WTC11 (cell line): Measurements from ENCODE around the gene SNRPA. TPM values are rescaled to one million over a fixed set of nuclear protein-coding genes. Genes with fewer than 3 reads are reported as not detected.

ENCODE experiments used
- ATAC-seq: fragments of 200-7000 bp; cut with Tn5 transposase; 2 replicates; pipeline ENCODE4 v1.10.0; 2021; ENCODE audit warnings: mild to moderate bottlenecking, moderate library complexity
- CTCF ChIA-PET: fragments of 300-600 bp; sonication (Branson Sonifier 250); formaldehyde crosslinking; loops from one replicate; lab custom pipeline; 2021; ENCODE audit warnings: antibody characterized with exemption; lab: Charles Lee
- POLR2A ChIA-PET: fragments of 350-600 bp; sonication (Branson Sonifier 250); formaldehyde crosslinking; loops from one replicate; lab custom pipeline; 2021; ENCODE audit warnings: antibody characterized with exemption; lab: Charles Lee
- DNase-seq: peaks from one replicate; pipeline ENCODE4 v3.0.0; 2021; ENCODE audit warnings: low spot score
- H3K27ac Mint-ChIP-seq: 2 replicates; pipeline ENCODE4 v1.8.0; 2021; ENCODE audit warnings: mixed read lengths
- H3K27me3 Mint-ChIP-seq: 2 replicates; pipeline ENCODE4 v1.8.0; 2021; ENCODE audit warnings: low read depth, mild to moderate bottlenecking, moderate library complexity, mixed read lengths
- H3K36me3 Mint-ChIP-seq: 2 replicates; pipeline ENCODE4 v1.8.0; 2021; ENCODE audit warnings: mixed read lengths
- H3K4me1 Mint-ChIP-seq: 2 replicates; pipeline ENCODE4 v1.8.0; 2022; ENCODE audit warnings: mixed read lengths
- H3K4me3 Mint-ChIP-seq: 2 replicates; pipeline ENCODE4 v1.8.0; 2021; ENCODE audit warnings: mild to moderate bottlenecking, moderate library complexity, mixed read lengths
- H3K9me3 Mint-ChIP-seq: 2 replicates; pipeline ENCODE4 v1.8.0; 2021; ENCODE audit warnings: mixed read lengths
- CBFB ChIP-seq: sonication (generic); formaldehyde crosslinking; IDR thresholded peaks from 2 replicates; pipeline ENCODE4 v1.8.1; 2022; ENCODE audit warnings: mild to moderate bottlenecking, low read depth, missing genetic modification reagents
- FOXP4 ChIP-seq: sonication (generic); formaldehyde crosslinking; IDR thresholded peaks from 2 replicates; pipeline ENCODE4 v1.8.0; 2022; ENCODE audit warnings: mild to moderate bottlenecking, missing genetic modification reagents
- GRHL2 ChIP-seq: fragments of 250-450 bp; sonication (Bioruptor Pico); IDR thresholded peaks from 2 replicates; pipeline ENCODE4 v1.8.0; 2022; ENCODE audit warnings: mild to moderate bottlenecking, moderate library complexity; ENCODE audit not compliant: insufficient replicate concordance, severe bottlenecking
- IRF2 ChIP-seq: sonication (generic); formaldehyde crosslinking; IDR thresholded peaks from 2 replicates; pipeline ENCODE4 v1.8.0; 2022; ENCODE audit warnings: low read depth, missing genetic modification reagents, borderline replicate concordance
- MXD4 ChIP-seq: fragments of 250-450 bp; sonication (Bioruptor Pico); IDR thresholded peaks from 2 replicates; pipeline ENCODE4 v1.8.0; 2021; ENCODE audit warnings: mild to moderate bottlenecking, moderate library complexity, borderline replicate concordance
- NFYB ChIP-seq: sonication (generic); formaldehyde crosslinking; conservative IDR thresholded peaks from 2 replicates; pipeline ENCODE4 v1.8.0; 2022; ENCODE audit warnings: low read depth, missing genetic modification reagents
- PRRX2 ChIP-seq: fragments of 250-450 bp; sonication (Bioruptor Pico); IDR thresholded peaks from 2 replicates; pipeline ENCODE4 v1.8.0; 2021; ENCODE audit warnings: mild to moderate bottlenecking
- total RNA-seq: library from RNA; stranded (reverse); gene quantifications from 3 replicates; pipeline ENCODE4 v1.2.3, GENCODE V29; 2021
- TF ChIP-seq, protein P1 (sequence below): sonication (generic); formaldehyde crosslinking; IDR thresholded peaks from 2 replicates; pipeline ENCODE4 v1.8.1; 2023; ENCODE audit warnings: mild to moderate bottlenecking, moderate library complexity, missing genetic modification reagents
- TF ChIP-seq, protein P2 (sequence below): sonication (generic); formaldehyde crosslinking; IDR thresholded peaks from 2 replicates; pipeline ENCODE4 v1.8.1; 2022; ENCODE audit warnings: low read depth, mild to moderate bottlenecking, moderate library complexity, missing genetic modification reagents, borderline replicate concordance
- TF ChIP-seq, protein P3 (sequence below): fragments of 200-600 bp; IDR thresholded peaks from 2 replicates; pipeline ENCODE4 v1.8.0; 2022; ENCODE audit warnings: antibody characterized with exemption

The SNRPA gene
- total RNA-seq, 1 experiment from 2014 or later, result 227 TPM

DNA sequence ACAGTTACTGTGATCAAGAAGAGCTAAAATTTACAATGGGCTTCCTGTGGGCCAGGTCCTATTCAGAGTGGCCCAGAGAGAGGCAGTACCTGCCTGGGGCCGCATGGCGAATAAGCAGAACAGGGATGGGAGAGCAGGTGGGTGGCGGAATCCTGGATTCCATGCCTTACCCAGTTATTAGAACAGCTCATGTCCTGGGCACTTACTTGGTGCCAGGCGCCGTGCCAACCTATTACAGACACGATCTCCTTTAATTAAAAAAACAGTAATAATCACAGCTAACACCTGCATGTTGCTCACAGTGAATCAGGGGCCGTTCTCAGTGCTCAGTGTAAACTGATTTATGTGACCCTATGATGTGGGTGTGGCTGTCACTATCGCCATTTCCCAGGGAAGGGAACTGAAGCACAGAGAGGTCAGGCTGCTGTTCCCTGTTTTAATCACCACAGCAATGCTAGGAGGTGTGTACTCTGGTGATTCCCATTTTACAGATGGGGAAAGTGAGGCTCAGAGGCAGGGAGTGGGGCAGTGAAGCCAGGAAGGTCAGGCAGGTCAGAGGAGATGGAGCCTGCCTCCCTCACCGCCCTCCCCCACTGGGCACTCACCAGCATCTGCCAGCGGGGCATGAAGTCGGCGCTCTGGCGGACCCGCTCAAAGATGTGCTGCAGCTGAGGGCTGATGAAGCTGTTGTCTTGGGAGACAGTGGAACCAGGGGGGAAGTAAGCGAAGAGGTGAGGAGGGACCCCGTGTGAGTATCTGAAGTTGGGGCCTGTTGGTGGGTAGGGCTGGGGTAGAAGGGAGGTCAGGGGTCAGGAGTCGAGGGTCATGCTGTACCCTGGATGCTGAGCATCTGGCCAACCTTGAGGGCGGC lies 46.3 kb upstream of the SNRPA start (continued):
- TF ChIP-seq FOXP4 (CRISPR knock-in tag), result no peak
- TF ChIP-seq, all 79 proteins: peak for 0

- CTCF ChIA-PET, result no interaction called here
- peaks cover 46% of the 10 kb centered on the region for H3K36me3 Mint-ChIP-seq
- ATAC-seq (no peak), DNase-seq (no peak)
- H3K27me3 Mint-ChIP-seq, result no peaks in the 10 kb centered on the region
- H3K9me3 Mint-ChIP-seq, result no peaks in the 10 kb centered on the region
- no peak overlapping the region for H3K27ac Mint-ChIP-seq
- POLR2A ChIA-PET, result no interaction called here
- H3K4me1 Mint-ChIP-seq, result peaks cover 8% of the 10 kb centered on the region; the same call in 1 of the 2 replicates
- H3K4me3 Mint-ChIP-seq, result no peak overlapping the region
- TF ChIP-seq CBFB, result no peak
These were observed 45.7 kb upstream of the SNRPA start for GRCh38 chr19:40705362-40705651.

- DNase-seq (no peak), ATAC-seq (no peak)
- TF ChIP-seq NFYB (no peak), PRRX2 (no peak), GRHL2 (no peak)
- H3K4me3 Mint-ChIP-seq, result no peak overlapping the region
- ChIA-PET POLR2A (interaction anchor here (0.5 kb wide), 1 partner anchor 1074 kb away, joined by 3 read pairs; no protein-coding TSS in a partner anchor), CTCF (no interaction called here)
- H3K27ac Mint-ChIP-seq, result peak overlapping the region; percentile 63; the same call in 1 of the 2 replicates
- H3K9me3 Mint-ChIP-seq, result no peaks in the 10 kb centered on the region
- H3K36me3 Mint-ChIP-seq, result peaks cover 43% of the 10 kb centered on the region
- peaks cover 8% of the 10 kb centered on the region; the same call in 1 of the 2 replicates for H3K4me1 Mint-ChIP-seq
- H3K27me3 Mint-ChIP-seq, result no peaks in the 10 kb centered on the region
These were observed 44.9 kb upstream of the SNRPA start for GRCh38 chr19:40705950-40706619.

DNA sequence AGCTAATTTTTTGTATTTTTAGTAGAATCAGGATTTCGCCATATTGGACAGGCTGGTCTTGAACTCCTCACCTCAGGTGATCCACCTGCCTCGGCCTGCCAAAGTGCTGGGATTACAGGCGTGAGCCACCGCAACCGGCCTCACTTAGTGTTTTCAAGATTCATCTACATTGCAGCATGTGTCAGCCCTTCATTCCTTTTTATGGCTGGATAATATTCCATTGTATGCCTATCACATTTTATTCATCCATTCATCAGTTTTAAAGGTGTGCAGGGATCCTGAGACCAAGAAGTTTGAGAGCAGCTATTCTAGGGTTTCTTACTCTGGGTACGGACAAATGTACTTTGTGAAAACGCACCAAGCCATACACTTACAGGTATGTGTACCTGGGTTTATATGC lies 43.4 kb upstream of the SNRPA start:
- ATAC-seq (no peak), DNase-seq (no peak)
- Mint-ChIP-seq H3K4me1 (peaks cover 5% of the 10 kb centered on the region; the same call in 1 of the 2 replicates), H3K4me3 (no peak overlapping the region), H3K27me3 (no peaks in the 10 kb centered on the region), H3K27ac (no peak overlapping the region), H3K9me3 (no peaks in the 10 kb centered on the region), H3K36me3 (peaks cover 43% of the 10 kb centered on the region)
- POLR2A ChIA-PET, result no interaction called here
- CTCF ChIA-PET, result no interaction called here
- TF ChIP-seq, protein P1, sequence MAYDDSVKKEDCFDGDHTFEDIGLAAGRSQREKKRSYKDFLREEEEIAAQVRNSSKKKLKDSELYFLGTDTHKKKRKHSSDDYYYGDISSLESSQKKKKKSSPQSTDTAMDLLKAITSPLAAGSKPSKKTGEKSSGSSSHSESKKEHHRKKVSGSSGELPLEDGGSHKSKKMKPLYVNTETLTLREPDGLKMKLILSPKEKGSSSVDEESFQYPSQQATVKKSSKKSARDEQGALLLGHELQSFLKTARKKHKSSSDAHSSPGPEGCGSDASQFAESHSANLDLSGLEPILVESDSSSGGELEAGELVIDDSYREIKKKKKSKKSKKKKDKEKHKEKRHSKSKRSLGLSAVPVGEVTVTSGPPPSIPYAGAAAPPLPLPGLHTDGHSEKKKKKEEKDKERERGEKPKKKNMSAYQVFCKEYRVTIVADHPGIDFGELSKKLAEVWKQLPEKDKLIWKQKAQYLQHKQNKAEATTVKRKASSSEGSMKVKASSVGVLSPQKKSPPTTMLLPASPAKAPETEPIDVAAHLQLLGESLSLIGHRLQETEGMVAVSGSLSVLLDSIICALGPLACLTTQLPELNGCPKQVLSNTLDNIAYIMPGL (CRISPR knock-in tag), result no peak
- TF ChIP-seq MXD4 (CRISPR knock-in tag), result no peak
- TF ChIP-seq, protein P2, sequence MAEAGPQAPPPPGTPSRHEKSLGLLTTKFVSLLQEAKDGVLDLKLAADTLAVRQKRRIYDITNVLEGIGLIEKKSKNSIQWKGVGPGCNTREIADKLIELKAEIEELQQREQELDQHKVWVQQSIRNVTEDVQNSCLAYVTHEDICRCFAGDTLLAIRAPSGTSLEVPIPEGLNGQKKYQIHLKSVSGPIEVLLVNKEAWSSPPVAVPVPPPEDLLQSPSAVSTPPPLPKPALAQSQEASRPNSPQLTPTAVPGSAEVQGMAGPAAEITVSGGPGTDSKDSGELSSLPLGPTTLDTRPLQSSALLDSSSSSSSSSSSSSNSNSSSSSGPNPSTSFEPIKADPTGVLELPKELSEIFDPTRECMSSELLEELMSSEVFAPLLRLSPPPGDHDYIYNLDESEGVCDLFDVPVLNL (CRISPR knock-in tag), result no peak

GRCh38 chr19:40709817-40710216 lies 41.2 kb upstream of the SNRPA start:
- no peak for ATAC-seq
- CTCF ChIA-PET, result no interaction called here
- TF ChIP-seq, protein P3, sequence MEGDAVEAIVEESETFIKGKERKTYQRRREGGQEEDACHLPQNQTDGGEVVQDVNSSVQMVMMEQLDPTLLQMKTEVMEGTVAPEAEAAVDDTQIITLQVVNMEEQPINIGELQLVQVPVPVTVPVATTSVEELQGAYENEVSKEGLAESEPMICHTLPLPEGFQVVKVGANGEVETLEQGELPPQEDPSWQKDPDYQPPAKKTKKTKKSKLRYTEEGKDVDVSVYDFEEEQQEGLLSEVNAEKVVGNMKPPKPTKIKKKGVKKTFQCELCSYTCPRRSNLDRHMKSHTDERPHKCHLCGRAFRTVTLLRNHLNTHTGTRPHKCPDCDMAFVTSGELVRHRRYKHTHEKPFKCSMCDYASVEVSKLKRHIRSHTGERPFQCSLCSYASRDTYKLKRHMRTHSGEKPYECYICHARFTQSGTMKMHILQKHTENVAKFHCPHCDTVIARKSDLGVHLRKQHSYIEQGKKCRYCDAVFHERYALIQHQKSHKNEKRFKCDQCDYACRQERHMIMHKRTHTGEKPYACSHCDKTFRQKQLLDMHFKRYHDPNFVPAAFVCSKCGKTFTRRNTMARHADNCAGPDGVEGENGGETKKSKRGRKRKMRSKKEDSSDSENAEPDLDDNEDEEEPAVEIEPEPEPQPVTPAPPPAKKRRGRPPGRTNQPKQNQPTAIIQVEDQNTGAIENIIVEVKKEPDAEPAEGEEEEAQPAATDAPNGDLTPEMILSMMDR, result no peak
- TF ChIP-seq IRF2, result no peak

More at GRCh38 chr19:40709817-40710216, 41.2 kb upstream of the SNRPA start:
- Mint-ChIP-seq H3K27me3 (no peaks in the 10 kb centered on the region), H3K27ac (no peak overlapping the region), H3K4me3 (no peak overlapping the region), H3K4me1 (no peaks in the 10 kb centered on the region), H3K36me3 (peaks cover 42% of the 10 kb centered on the region), H3K9me3 (no peaks in the 10 kb centered on the region)
- POLR2A ChIA-PET, result no interaction called here
- DNase-seq, result no peak
